ENCODE data around the gene BARD1. TPM values are rescaled to one million over a fixed set of nuclear protein-coding genes. Genes with fewer than 3 reads are reported as not detected.

Gene BARD1
- total RNA-seq, 1 donor = 33.1 TPM

DNA sequence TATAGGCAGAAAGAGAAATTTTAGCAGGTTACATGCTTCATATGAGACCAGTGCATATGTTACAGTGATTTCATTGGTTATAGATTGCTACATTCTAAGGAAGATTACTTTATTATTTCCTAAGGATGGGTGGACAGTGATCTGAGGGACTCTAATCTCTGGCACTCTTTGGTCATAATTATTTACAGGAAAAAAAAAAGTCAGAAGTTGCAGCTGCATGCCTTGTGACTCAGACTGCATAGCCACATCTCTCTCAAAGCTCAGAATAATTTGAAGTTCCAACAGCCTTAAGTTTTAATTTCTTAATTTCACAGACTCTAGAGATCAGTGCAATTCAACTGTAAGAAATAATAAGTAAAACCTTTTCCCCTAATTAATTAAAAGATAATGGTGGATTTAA, 27.1 kb upstream of the BARD1 start:
- H3K4me3 ChIP-seq (ENCODE audit: low read depth, low read length) = no peak overlapping the region
- DNase-seq (ENCODE audit: low read depth) = no peak
- no peak for TF ChIP-seq CTCF (IDR thresholded peaks at IDR 0.05; ENCODE audit: insufficient read depth, low read length)

DNA sequence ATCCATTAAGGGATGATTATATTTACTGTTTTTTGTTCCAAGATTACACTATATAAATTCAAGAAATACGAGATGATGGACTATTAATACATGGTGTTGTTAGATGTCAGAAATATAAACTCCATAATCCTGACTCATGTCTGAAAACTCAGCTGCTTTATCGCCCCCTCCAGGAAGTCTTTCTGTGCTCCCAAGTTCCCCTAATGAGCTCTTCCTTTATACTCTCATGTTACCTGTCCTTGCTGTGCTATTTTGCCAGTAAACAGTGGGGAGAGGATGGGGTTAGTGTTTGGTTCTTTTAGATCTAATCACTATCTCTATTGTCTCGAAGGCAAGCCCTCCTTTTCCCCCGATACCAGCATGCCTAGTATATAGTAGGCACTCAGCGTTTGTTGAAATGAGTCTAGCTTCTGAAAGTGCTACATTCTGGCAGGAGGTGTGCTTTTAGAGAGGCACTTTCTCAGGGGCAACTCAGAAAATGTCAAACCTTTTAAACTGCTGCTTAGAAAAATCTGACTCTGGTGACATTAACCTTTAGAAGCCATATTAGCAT, 21.4 kb upstream of the BARD1 start:
- no peak overlapping the region for H3K4me3 ChIP-seq (ENCODE audit: low read depth, low read length)
- peak; percentile 48 for TF ChIP-seq CTCF (IDR thresholded peaks at IDR 0.05; ENCODE audit: insufficient read depth, low read length)
- peak; percentile 38 for DNase-seq (ENCODE audit: low read depth)

GRCh38 chr2:214816008-214816533, 6.6 kb upstream of the BARD1 start:
- DNase-seq (ENCODE audit: low read depth) = no peak
- TF ChIP-seq CTCF (IDR thresholded peaks at IDR 0.05; ENCODE audit: insufficient read depth, low read length) = no peak
- H3K4me3 ChIP-seq (ENCODE audit: low read depth, low read length) = no peak overlapping the region

- peak; percentile 24 for DNase-seq (ENCODE audit: low read depth)
- no peak for TF ChIP-seq CTCF (IDR thresholded peaks at IDR 0.05; ENCODE audit: insufficient read depth, low read length)
- peak overlapping the region; percentile 72 for H3K4me3 ChIP-seq (ENCODE audit: low read depth, low read length)
Observed at GRCh38 chr2:214810671-214811070, 1.2 kb upstream of the BARD1 start.

DNA sequence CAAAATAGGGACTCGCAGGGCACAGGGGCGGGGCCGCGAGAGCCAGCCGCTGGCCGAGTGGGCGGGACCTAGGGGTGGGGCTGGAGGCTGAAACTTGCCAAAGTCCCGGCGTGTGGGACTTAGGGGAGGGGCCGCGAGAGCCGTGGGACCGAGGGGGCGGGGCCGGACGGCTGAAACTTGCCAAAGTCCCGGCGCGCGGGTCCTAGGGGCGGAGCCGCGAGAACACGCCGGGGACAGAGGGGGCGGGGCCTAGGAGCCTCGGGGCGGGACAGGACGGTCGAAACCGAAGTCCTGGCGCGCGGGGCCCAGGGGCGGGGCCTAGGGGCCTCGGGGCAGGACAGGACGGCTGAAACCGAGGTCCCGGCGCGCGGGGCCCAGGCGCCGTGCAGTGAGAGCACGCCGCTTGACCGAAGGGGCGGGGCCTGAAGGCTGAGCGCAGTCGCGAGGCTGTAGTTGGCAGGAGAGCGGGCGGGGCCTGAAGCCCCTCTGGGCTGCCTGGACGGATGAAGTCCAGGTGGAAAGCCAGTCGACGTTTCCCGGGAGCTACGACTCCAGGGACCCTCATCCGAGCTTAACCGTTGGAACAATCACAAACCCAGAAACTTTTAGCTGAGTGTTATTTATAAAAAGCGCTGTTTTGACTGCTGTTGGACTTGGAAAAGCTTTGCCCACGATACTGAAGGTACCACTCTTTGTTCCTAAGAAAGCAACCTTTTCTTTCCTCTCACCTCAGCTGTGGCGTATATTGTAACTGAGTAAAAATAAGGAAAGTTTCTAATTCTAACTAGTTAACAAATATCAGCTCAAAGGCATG, 475 bp upstream of the BARD1 start:
- DNase-seq (ENCODE audit: low read depth) = peak; percentile 98
- no peak for TF ChIP-seq CTCF (IDR thresholded peaks at IDR 0.05; ENCODE audit: insufficient read depth, low read length)

DNA sequence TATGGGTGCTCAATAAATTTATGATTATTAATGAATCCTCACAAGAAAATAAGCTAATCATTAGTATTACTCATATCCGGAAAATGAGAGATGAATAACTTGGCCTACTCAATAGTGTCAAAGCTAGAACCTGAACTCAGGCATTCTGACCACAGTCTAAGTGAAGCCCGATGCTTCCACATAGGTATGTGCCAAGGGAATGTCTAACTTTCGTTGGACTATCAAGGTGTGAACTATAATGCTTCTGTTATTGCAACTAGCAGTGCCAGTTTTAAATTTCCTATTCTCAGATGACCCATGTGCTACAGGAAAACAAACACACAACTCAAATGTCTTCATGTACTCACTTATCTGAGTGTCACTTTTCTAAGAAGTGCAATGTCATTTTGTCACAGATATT, 1.8 kb downstream of the BARD1 start:
- DNase-seq (ENCODE audit: low read depth) = peak; percentile 15
- peak overlapping the region; percentile 93 for H3K4me3 ChIP-seq (ENCODE audit: low read depth, low read length)
- TF ChIP-seq CTCF (IDR thresholded peaks at IDR 0.05; ENCODE audit: insufficient read depth, low read length) = no peak

More for the DNA sequence above, 475 bp upstream of the BARD1 start:
- peak overlapping the region; percentile 93 for H3K4me3 ChIP-seq (ENCODE audit: low read depth, low read length)
